Tibial artery (tissue), 4 donors: ENCODE measurements around the gene VPREB1.

Source experiments
- DNase-seq, 2 donors: peaks; one replicate each; pipeline ENCODE4 v3.0.0-alpha.2; 2019
- H3K27ac ChIP-seq, 2 donors: fragments of 200-600 bp; sonication (generic) in 1 of 2; 1 replicate in 1 of 2; 2 replicates in 1 of 2; pipeline ENCODE4 v1.5.1; 2018 to 2019; ENCODE audit warnings: mild to moderate bottlenecking in 1 of 2
- H3K27me3 ChIP-seq, 2 donors: fragments of 200-600 bp; sonication (generic) in 1 of 2; one replicate each; pipeline versions ENCODE4 v1.5.1 to v1.6.0; 2016 to 2019
- H3K36me3 ChIP-seq, 3 donors: fragments of 200-600 bp; sonication (generic) in 2 of 3; one replicate each; pipeline ENCODE4 v1.5.1; 2016 to 2019; ENCODE audit warnings: mild to moderate bottlenecking in 2 of 3
- H3K4me1 ChIP-seq, 4 donors: fragments of 200-600 bp; sonication (generic) in 2 of 4; 1 replicate in 3 of 4; 2 replicates in 1 of 4; pipeline ENCODE4 v1.5.1; 2016 to 2019
- H3K4me3 ChIP-seq, 2 donors: fragments of 200-600 bp; sonication (generic) in 1 of 2; 1 replicate in 1 of 2; 2 replicates in 1 of 2; pipeline ENCODE4 v1.5.1; 2018 to 2019; ENCODE audit warnings: mild to moderate bottlenecking in 2 of 2
- H3K9me3 ChIP-seq, 3 donors: fragments of 200-600 bp; sonication (generic) in 1 of 3; one replicate each; pipeline ENCODE4 v1.5.1; 2016 to 2019
- intact Hi-C: fragments of 100-400 bp; cut with DNase I; formaldehyde crosslinking; loops from one replicate; pipeline ENCODE4 v1.15.0; 2023; ENCODE audit warnings: low total_unique reads
- TF ChIP-seq, protein P1 (sequence below), 2 experiments: fragments of 200-600 bp in 1 of 2; fragments of 450-650 bp in 1 of 2; IDR thresholded peaks; one replicate each; pipeline ENCODE4 v1.5.1; 2017 to 2019; ENCODE audit warnings: antibody characterized with exemption in 2 of 2, mild to moderate bottlenecking in 1 of 2, moderate library complexity in 1 of 2

The VPREB1 gene

DNA sequence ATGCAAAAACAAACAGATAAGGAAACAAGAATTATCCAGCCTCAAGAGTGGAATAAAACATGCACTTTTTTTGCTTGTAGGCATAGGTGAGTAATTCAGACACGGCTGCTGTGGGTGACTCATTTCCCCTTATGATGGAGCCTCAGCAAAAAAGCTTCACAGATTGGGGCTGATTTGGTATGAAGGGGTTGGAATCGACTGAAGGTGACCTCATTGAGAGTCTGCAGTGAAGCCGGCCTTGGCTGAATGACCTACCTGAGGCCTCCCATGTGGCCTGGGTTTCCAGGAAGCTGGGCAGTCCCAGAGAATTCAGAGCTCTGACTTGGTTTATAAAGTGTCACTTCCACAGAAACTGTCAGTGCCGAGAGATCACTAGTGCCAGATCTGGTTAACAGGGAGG, 34.2 kb upstream of the VPREB1 start:
- H3K4me3 ChIP-seq, result no peak overlapping the region
- H3K9me3 ChIP-seq, result no peaks in the 10 kb centered on the region
- no peak overlapping the region for H3K27ac ChIP-seq
- intact Hi-C loops, result no loop called here
- H3K36me3 ChIP-seq, result no peaks in the 10 kb centered on the region
- peaks cover 0 to 29% of the 10 kb centered on the region in 2 donors for H3K27me3 ChIP-seq
- TF ChIP-seq, protein P1, sequence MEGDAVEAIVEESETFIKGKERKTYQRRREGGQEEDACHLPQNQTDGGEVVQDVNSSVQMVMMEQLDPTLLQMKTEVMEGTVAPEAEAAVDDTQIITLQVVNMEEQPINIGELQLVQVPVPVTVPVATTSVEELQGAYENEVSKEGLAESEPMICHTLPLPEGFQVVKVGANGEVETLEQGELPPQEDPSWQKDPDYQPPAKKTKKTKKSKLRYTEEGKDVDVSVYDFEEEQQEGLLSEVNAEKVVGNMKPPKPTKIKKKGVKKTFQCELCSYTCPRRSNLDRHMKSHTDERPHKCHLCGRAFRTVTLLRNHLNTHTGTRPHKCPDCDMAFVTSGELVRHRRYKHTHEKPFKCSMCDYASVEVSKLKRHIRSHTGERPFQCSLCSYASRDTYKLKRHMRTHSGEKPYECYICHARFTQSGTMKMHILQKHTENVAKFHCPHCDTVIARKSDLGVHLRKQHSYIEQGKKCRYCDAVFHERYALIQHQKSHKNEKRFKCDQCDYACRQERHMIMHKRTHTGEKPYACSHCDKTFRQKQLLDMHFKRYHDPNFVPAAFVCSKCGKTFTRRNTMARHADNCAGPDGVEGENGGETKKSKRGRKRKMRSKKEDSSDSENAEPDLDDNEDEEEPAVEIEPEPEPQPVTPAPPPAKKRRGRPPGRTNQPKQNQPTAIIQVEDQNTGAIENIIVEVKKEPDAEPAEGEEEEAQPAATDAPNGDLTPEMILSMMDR (IDR thresholded peaks at IDR 0.05), result no peak
- no peak for DNase-seq
- no peaks in the 10 kb centered on the region for H3K4me1 ChIP-seq

DNA sequence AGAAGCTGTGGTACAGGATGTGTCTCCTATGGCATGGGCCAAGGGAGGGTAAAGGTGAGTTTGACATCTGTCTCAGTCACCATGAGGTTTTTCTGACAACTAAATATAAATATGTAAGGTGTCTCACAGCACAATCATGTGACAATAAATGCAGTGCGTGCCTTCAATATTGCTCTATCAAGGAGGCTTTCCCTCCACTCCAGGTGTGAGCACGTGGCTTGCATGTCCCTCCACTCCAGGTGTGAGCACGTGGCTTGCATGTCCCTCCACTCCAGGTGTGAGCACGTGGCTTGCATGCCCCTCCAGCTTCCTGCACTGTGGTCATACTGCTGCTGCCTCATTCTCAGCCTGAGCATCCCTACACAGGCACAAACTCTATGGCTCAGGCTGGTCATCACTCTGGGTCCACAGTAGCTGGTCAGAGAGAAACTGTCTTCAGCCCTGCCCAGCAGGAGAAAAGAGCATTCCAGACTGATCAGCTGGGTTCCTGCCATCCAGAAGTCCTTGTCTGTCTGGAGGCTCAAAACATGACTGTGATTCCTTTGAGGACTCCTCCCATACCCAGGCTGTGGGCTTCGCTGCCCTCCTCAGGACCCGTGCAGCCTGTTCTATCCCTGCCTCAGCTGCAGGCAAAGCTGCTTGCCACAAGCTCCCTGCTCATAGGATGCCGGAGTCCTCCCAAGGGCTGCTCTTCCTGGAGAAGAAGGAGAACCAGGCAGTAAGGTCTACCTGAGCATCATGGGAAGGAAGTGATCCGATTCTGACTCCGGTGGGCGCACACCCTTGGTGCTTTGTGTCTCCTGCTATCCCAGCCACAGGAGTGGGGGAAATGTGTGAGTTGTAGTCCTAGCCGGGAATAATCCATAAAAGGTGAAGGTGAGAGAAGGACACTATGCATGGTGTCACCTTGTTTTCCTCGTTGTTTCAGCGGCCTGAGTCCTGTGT, 33.4 kb upstream of the VPREB1 start:
- no peaks in the 10 kb centered on the region for H3K36me3 ChIP-seq
- no peaks in the 10 kb centered on the region for H3K4me1 ChIP-seq
- no peaks in the 10 kb centered on the region for H3K9me3 ChIP-seq
- no peak overlapping the region for H3K27ac ChIP-seq
- intact Hi-C loops, result no loop called here
- peaks cover 0 to 29% of the 10 kb centered on the region in 2 donors for H3K27me3 ChIP-seq
- TF ChIP-seq, protein P1 (IDR thresholded peaks at IDR 0.05), result no peak
- H3K4me3 ChIP-seq, result no peak overlapping the region
- DNase-seq, result no peak

DNA sequence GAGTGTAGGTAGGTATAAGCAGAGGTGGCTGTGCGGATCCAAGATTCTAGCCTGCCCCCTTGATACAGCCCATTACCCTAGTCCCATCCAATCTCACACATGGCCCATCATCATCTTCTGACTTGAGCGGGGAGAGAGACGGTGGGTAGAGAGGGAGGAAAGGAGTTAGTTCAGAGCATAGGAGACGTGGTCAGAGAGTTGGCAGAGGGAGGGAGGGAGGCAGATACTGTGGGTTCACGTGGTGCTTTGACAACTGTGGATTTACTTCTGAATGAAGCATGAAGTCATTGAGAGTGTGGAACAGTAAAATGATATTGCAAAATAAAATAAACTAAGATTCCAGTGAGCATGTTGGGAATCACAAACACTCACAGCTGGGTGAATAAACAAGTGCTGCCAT, 31.4 kb upstream of the VPREB1 start:
- Histone ChIP-seq H3K27ac (no peak overlapping the region), H3K4me1 (no peaks in the 10 kb centered on the region), H3K27me3 (peaks cover 0 to 17% of the 10 kb centered on the region in 2 donors), H3K36me3 (no peaks in the 10 kb centered on the region), H3K4me3 (no peak overlapping the region), H3K9me3 (no peaks in the 10 kb centered on the region)
- no peak for DNase-seq
- TF ChIP-seq, protein P1 (IDR thresholded peaks at IDR 0.05), result no peak
- intact Hi-C loops, result no loop called here

DNA sequence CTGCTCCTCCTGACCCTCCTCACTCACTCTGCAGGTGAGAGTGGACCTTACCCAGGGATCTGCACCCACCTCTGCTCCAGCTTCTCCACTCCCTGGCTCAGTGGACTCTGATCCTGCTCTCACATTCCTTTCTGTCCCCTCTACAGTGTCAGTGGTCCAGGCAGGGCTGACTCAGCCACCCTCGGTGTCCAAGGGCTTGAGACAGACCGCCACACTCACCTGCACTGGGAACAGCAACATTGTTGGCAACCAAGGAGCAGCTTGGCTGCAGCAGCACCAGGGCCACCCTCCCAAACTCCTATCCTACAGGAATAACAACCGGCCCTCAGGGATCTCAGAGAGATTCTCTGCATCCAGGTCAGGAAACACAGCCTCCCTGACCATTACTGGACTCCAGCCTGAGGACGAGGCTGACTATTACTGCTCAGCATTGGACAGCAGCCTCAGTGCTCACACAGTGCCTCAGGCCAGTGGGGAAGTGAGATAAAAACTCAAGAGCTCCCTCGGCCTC, 29.7 kb upstream of the VPREB1 start:
- intact Hi-C loops, result no loop called here
- Histone ChIP-seq H3K4me1 (no peaks in the 10 kb centered on the region), H3K9me3 (no peaks in the 10 kb centered on the region), H3K27ac (no peak overlapping the region), H3K27me3 (peaks cover 0 to 15% of the 10 kb centered on the region in 2 donors), H3K36me3 (no peaks in the 10 kb centered on the region), H3K4me3 (no peak overlapping the region)
- TF ChIP-seq, protein P1 (IDR thresholded peaks at IDR 0.05), result no peak
- no peak for DNase-seq

DNA sequence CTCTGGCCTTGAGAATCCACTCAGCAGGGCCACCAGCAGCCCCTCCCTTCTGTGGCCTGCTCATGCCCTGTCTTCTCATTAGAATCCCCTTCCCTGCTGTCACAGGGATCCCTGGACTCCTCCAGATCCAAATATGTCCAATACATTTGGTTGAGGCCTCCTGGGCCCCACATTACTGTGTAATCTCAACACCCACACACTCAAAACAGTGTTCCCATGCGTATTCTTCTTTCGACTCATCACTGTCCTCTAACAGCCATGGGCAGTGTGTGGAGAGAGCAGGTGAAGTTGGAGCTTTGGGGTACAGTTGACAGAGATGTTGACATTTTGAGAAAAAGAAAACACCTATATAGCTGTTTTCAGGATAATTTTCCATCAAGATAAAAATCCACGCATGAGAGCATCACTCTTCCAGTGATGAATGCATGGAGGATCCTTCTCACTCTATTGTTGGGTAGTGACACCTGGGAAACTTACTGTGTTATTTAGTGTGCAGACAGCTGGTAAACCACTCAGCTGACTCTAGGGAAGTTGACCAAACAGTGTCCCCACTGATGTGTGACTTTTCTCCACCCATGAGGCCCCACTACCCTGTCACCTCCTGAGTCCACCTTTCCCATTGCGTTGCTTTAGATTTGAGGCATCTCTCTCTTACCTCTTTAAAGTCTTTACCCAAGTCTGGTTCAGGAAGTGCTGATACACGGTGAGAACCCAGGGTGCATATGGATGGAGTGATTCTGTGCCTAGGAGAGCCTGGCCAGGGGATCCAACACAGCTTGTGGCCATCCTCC, 28.7 kb upstream of the VPREB1 start:
- DNase-seq, result no peak
- no peaks in the 10 kb centered on the region for H3K9me3 ChIP-seq
- no peak overlapping the region for H3K4me3 ChIP-seq
- intact Hi-C loops, result no loop called here
- no peaks in the 10 kb centered on the region for H3K4me1 ChIP-seq
- no peaks in the 10 kb centered on the region for H3K36me3 ChIP-seq
- TF ChIP-seq, protein P1 (IDR thresholded peaks at IDR 0.05), result no peak
- no peak overlapping the region for H3K27ac ChIP-seq
- peaks cover 0 to 10% of the 10 kb centered on the region in 2 donors for H3K27me3 ChIP-seq
